Endodermal cell (in vitro differentiated cells): ENCODE data around the gene AKAP10. TPM values are rescaled to one million over a fixed set of nuclear protein-coding genes. Genes with fewer than 3 reads are reported as not detected.
"Not testable (repeated sequence)": the region's sequence is repeated elsewhere in the genome, so short reads cannot be mapped to it uniquely, and the experiment has no call there.

Experiments used
- DNase-seq: peaks from one replicate; pipeline ENCODE4 v3.0.0-alpha.2; 2017
- H3K27ac ChIP-seq: 2 replicates; pipeline ENCODE4 v1.5.1; 2013; ENCODE audit warnings: mild to moderate bottlenecking, low read depth, low read length, moderate library complexity
- H3K27me3 ChIP-seq: 2 replicates; pipeline ENCODE4 v1.6.1; 2013; ENCODE audit warnings: mild to moderate bottlenecking, low read length, moderate library complexity; ENCODE audit not compliant: insufficient read depth, control insufficient read depth, poor library complexity, severe bottlenecking
- H3K36me3 ChIP-seq: 2 replicates; pipeline ENCODE4 v1.7.0; 2013; ENCODE audit warnings: mild to moderate bottlenecking, low read length, moderate library complexity; ENCODE audit not compliant: control insufficient read depth, insufficient read depth
- H3K4me1 ChIP-seq: one replicate; pipeline ENCODE4 v1.7.0; 2013; ENCODE audit warnings: low read length; ENCODE audit not compliant: control insufficient read depth, insufficient read depth
- H3K4me3 ChIP-seq: 2 replicates; pipeline ENCODE4 v1.5.1; 2013; ENCODE audit warnings: mild to moderate bottlenecking, low read length, moderate library complexity
- H3K9ac ChIP-seq: 2 replicates; pipeline ENCODE4 v1.6.1; 2013; ENCODE audit warnings: mild to moderate bottlenecking, low read length, moderate library complexity; ENCODE audit not compliant: poor library complexity, severe bottlenecking; ENCODE audit errors: extremely low read depth
- H3K9me3 ChIP-seq: 2 replicates; pipeline ENCODE4 v1.6.1; 2013; ENCODE audit warnings: mild to moderate bottlenecking, low read length, moderate library complexity; ENCODE audit not compliant: control insufficient read depth
- H3K27ac Mint-ChIP-seq: 2 replicates; pipeline ENCODE4 v1.8.0; 2020; ENCODE audit warnings: mixed read lengths
- H3K27me3 Mint-ChIP-seq: 2 replicates; pipeline ENCODE4 v1.8.0; 2021; ENCODE audit warnings: mild to moderate bottlenecking, mixed read lengths; ENCODE audit not compliant: insufficient read depth
- H3K36me3 Mint-ChIP-seq: 2 replicates; pipeline ENCODE4 v1.8.0; 2020; ENCODE audit warnings: low read depth, mixed read lengths
- H3K4me1 Mint-ChIP-seq: 2 replicates; pipeline ENCODE4 v1.8.0; 2020; ENCODE audit warnings: mixed read lengths
- H3K4me3 Mint-ChIP-seq: 2 replicates; pipeline ENCODE4 v1.8.0; 2020; ENCODE audit warnings: mild to moderate bottlenecking, moderate library complexity, mixed read lengths
- H3K9me3 Mint-ChIP-seq: 2 replicates; pipeline ENCODE4 v1.8.0; 2020; ENCODE audit warnings: mild to moderate bottlenecking, mixed read lengths
- WGBS, 2 experiments: methylation state at CpG; one replicate each; pipeline versions ENCODE4 v1.1.5 to v1.1.7; 2013; ENCODE audit warnings: missing lambda C conversion rate in 2 of 2, mixed read lengths in 1 of 2; ENCODE audit not compliant: insufficient coverage in 1 of 2, insufficient read length in 1 of 2; 5-methylcytosine and 5-hydroxymethylcytosine counted together
- total RNA-seq, 2 donors: library from RNA; stranded (reverse); fragmentation: NEBNext Ultra II Directional in 1 of 2; extraction: Animal tissue kit (Norgen Biotek cat#: 25700) in 1 of 2; gene quantifications; 2 replicates in 1 of 2; 3 replicates in 1 of 2; pipeline ENCODE4 v1.2.1, GENCODE V29; 2021
- TF ChIP-seq, protein P1 (sequence below): fragments of 200-600 bp; sonication (generic); conservative IDR thresholded peaks from 2 replicates; pipeline ENCODE4 v1.5.0; 2021; ENCODE audit warnings: antibody characterized with exemption, mild to moderate bottlenecking

AKAP10 gene
- total RNA-seq, 2 donors from 2014 or later, result 29.6 to 39.1 TPM

- TF ChIP-seq, protein P1, sequence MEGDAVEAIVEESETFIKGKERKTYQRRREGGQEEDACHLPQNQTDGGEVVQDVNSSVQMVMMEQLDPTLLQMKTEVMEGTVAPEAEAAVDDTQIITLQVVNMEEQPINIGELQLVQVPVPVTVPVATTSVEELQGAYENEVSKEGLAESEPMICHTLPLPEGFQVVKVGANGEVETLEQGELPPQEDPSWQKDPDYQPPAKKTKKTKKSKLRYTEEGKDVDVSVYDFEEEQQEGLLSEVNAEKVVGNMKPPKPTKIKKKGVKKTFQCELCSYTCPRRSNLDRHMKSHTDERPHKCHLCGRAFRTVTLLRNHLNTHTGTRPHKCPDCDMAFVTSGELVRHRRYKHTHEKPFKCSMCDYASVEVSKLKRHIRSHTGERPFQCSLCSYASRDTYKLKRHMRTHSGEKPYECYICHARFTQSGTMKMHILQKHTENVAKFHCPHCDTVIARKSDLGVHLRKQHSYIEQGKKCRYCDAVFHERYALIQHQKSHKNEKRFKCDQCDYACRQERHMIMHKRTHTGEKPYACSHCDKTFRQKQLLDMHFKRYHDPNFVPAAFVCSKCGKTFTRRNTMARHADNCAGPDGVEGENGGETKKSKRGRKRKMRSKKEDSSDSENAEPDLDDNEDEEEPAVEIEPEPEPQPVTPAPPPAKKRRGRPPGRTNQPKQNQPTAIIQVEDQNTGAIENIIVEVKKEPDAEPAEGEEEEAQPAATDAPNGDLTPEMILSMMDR, result no peak
- WGBS, 2 experiments, result 87 to 100% methylated on average over 1 to 3 of the region's 4 CpGs
- Histone ChIP-seq H3K27me3 (no peaks in the 10 kb centered on the region), H3K9ac (no peak overlapping the region), H3K9me3 (no peaks in the 10 kb centered on the region), H3K4me3 (no peak overlapping the region), H3K36me3 (no peaks in the 10 kb centered on the region), H3K4me1 (no peaks in the 10 kb centered on the region), H3K27ac (no peak overlapping the region)
- Mint-ChIP-seq H3K4me1 (no peaks in the 10 kb centered on the region), H3K9me3 (no peaks in the 10 kb centered on the region), H3K36me3 (no peaks in the 10 kb centered on the region), H3K27ac (no peak overlapping the region), H3K27me3 (no peaks in the 10 kb centered on the region), H3K4me3 (no peak overlapping the region)
- no peak for DNase-seq
Observed at GRCh38 chr17:20022701-20023100, 45.1 kb upstream of the AKAP10 start.

GRCh38 chr17:20016475-20016992 lies 38.9 kb upstream of the AKAP10 start:
- not testable (repeated sequence) for H3K36me3 ChIP-seq, H3K9me3 ChIP-seq, H3K27ac Mint-ChIP-seq, H3K4me3 ChIP-seq, H3K4me1 Mint-ChIP-seq, H3K27me3 ChIP-seq, H3K4me3 Mint-ChIP-seq, DNase-seq, H3K4me1 ChIP-seq, H3K9ac ChIP-seq, H3K9me3 Mint-ChIP-seq, H3K27ac ChIP-seq, H3K36me3 Mint-ChIP-seq
- 94 to 95% methylated on average over 13 to 32 of the region's 32 CpGs for WGBS, 2 experiments
- H3K27me3 Mint-ChIP-seq, result peaks cover 11% of the 10 kb centered on the region

DNA sequence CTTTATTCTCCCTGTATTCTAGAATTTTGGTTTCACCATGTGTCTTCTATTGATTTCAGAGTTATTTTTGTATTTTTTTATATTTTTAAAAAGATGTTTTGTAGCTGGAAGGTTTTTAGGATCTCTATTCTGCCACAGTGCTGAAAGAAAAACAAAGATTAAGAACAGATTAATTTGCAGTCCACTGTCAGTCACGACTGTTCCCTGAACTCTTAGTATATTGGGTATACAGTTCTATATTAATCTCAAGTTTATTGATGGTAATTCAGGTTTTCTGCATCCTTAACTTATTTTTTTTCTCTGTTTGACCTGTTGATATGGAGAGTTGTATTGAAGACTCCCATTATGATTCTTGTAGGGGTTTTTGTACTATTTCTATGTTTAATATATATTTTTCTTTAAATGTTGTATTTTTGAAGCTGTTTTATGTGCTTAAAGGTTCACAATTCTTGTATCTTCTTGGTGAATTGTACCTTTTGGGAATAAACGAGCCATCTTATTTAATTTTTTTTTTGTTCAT lies 34.4 kb upstream of the AKAP10 start:
- no peaks in the 10 kb centered on the region for H3K9me3 ChIP-seq
- H3K9ac ChIP-seq, result no peak overlapping the region
- no peak for DNase-seq
- 92 to 100% methylated on average over 1 to 2 of the region's 2 CpGs for WGBS, 2 experiments
- no peak overlapping the region for H3K27ac ChIP-seq
- peaks cover 3% of the 10 kb centered on the region for H3K4me1 Mint-ChIP-seq
- no peaks in the 10 kb centered on the region for H3K4me1 ChIP-seq
- peaks cover 5% of the 10 kb centered on the region for H3K9me3 Mint-ChIP-seq
- H3K4me3 ChIP-seq, result no peak overlapping the region
- peaks cover 44% of the 10 kb centered on the region for H3K27me3 Mint-ChIP-seq
- H3K36me3 Mint-ChIP-seq, result no peaks in the 10 kb centered on the region
- TF ChIP-seq, protein P1, result no peak
- H3K27ac Mint-ChIP-seq, result no peak overlapping the region
- peaks cover 46% of the 10 kb centered on the region for H3K27me3 ChIP-seq
- H3K4me3 Mint-ChIP-seq, result no peak overlapping the region
- no peaks in the 10 kb centered on the region for H3K36me3 ChIP-seq

GRCh38 chr17:20010936-20011335 lies 33.3 kb upstream of the AKAP10 start:
- peaks cover 3% of the 10 kb centered on the region for H3K9me3 Mint-ChIP-seq
- H3K36me3 Mint-ChIP-seq, result no peaks in the 10 kb centered on the region
- no peak overlapping the region for H3K27ac Mint-ChIP-seq
- H3K4me3 Mint-ChIP-seq, result no peak overlapping the region
- no peak overlapping the region for H3K4me3 ChIP-seq
- peaks cover 3% of the 10 kb centered on the region for H3K4me1 Mint-ChIP-seq
- peaks cover 51% of the 10 kb centered on the region for H3K27me3 ChIP-seq
- peaks cover 51% of the 10 kb centered on the region for H3K27me3 Mint-ChIP-seq
- H3K36me3 ChIP-seq, result no peaks in the 10 kb centered on the region
- no peaks in the 10 kb centered on the region for H3K9me3 ChIP-seq
- H3K27ac ChIP-seq, result no peak overlapping the region
- DNase-seq, result no peak
- no peak overlapping the region for H3K9ac ChIP-seq
- no peaks in the 10 kb centered on the region for H3K4me1 ChIP-seq
- 76 to 100% methylated on average over 1 of the region's 1 CpG for WGBS, 2 experiments
- TF ChIP-seq, protein P1, result no peak
